ENCODE results near the gene DCLRE1A.

The DCLRE1A gene

DNA sequence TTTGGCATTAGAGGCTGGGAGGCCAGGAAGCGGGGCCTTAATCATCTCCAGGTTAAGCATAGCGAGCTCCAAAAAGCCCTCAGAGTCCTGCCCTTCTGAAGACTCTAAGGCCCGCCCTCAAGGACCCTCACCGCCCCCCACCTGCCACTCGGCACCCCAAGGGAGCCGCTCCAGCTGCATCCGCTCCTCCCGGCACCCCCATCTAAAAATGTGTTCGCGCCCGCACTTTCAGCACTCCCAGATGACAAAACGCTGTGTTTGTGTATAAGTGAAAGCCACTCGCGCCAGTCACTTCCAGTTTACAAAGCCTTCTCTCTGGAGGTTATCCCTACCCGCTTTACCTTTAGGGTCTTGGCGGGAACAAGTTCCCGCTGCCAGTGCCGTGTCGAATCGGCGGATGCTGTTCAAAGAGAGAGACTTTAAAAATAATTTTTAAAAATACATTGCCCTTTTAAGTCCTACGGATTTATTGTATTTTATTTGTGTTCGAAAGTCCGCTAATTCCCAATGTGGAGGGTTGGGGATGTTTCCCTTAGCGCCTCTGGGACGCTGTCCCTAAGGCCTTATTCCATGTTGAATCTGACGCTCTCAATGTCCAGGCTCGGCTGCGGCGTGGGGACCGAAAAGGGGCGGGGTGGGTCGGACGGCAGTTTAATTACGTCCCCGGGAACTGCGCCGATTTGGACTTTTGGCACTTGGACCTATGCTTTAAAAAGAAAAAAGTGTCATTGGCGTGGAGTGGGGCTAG, at the start of gene DCLRE1A, which contains the start of gene NHLRC2:
DCLRE1A (minus strand) TSS at position 70 of the 748 bp plus-strand sequence. CDS start 900 bp downstream, outside the sequence.
NHLRC2 (plus strand) TSS at position 649 of the 748 bp plus-strand sequence. CDS start 212 bp downstream, outside the sequence.
- DNase-seq: peak; percentile 45

- no peak for DNase-seq
Observed at GRCh38 chr10:113899952-113900598, 46.2 kb upstream of the DCLRE1A start.

DNA sequence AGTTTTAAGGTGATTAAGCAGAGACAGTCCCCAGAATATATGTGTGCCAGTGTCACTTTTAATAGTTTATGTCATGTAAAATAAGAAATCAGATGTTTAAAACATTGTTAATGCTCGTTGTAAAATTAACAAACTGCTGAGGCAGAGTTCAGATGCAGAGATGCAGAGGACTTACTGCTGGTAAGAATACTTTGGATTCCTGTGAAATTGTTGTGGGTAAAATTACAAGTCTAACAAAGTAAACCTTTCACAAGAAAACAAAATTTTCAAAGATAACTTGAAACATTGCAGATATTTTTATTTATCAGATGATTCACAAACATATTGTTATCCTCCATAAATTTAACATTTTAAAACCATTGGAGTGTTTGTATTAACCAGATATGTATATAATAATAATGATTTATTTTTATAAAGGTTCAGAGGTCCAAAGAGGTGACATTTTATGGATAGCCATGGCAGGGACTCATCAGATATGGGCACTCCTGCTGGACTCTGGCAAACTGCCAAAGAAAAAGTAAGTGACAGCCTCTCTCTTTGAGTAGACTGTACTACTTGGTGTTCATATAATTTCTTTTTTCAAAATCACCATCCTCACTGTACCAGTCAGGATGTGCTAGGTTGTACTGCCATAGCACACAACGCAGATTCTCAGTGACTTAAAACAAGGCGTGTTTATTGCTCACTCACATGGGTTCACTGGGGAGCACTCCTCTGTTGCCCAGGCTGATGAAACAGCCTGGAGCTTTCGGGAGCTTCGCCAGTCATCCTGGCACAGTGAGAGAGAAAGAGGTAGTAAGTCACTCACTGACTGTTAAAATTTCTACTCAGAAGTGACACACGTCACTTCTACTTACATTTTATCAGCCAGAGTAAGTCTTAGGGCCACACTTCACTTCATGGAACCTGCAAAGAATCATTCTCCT, 44.1 kb upstream of the DCLRE1A start:
- no peak for DNase-seq

DNA sequence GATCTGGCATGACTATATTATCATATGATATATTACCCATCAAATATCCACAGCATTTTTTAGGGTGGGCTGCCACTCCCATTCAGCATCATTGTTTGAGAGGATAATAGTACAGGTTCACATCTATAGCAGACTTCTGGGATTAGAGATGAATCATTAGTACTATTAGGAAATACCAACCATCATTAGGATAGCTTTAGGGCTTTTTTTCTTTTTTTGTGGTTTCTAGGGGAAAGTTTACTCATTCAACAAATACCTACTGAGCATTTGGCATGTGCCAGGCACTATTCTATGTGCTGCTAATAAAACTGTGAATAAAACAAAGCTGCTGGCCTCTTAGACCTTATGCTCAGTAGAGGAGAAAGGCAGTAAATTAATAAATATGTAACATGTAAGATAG, 41.1 kb upstream of the DCLRE1A start:
- no peak for DNase-seq

DNA sequence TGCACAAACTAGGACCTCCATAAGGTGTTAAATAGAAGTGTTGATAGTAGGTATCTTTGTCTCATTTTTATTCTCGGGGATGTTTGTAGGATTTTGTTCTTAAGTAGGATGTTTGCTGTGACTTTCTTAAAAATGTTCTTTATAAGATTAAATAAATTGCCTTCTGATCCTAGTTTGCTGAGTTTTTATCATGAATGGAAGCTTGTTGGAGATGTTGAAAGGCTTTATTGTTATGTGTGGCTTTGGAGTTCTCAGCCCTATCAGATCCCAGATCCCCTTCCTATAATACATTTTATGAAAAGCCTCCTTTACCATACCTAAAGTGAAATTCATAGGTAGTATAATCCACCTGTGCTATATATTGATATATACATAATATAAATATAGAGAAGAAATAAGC, 40.7 kb upstream of the DCLRE1A start:
- no peak for DNase-seq

GRCh38 chr10:113893570-113893969, 39.7 kb upstream of the DCLRE1A start:
- DNase-seq: no peak

DNA sequence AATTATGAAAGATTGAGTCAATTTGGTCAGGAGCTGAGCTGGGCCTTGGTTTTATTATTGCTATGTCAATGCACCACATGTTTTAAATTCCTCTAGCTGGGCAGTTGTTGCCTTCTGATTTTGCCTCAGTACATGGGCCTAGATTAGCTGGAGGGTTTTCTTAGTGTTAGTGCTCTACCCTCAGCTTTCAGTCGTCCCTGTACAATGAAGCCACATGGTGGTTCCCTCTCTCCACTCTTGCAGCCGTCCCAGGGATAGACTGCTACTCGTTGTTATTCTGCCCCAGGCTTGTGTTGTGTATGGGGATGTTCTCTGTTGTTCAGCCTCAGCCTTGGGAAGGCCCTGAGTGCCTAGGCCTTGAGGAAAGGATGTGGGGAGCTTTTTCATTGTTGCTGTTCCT, 37.6 kb upstream of the DCLRE1A start:
- DNase-seq: no peak

- DNase-seq: no peak
Observed at GRCh38 chr10:113890769-113891168, 36.9 kb upstream of the DCLRE1A start.

DNA sequence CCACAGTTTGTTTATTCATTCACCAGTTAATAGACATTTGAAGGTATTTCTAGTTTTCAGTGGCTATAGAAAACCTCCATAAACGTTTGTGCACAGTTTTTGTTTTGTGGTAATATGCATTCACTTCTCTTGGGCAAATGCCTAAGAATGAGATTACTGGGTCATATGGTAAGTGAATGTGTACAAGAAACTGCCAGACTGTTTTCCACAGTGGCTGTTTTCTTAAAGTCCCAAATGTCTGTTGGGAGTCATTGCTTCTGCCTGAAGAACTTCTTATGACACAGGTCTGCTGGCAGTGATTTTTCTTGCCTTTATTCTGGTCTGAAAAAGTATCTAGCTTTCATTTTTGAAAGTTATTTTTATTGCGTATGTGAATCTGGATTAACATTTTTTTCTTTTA, 36.0 kb upstream of the DCLRE1A start:
- no peak for DNase-seq

- no peak for DNase-seq
Observed at GRCh38 chr10:113882240-113882639, 28.4 kb upstream of the DCLRE1A start.

DNA sequence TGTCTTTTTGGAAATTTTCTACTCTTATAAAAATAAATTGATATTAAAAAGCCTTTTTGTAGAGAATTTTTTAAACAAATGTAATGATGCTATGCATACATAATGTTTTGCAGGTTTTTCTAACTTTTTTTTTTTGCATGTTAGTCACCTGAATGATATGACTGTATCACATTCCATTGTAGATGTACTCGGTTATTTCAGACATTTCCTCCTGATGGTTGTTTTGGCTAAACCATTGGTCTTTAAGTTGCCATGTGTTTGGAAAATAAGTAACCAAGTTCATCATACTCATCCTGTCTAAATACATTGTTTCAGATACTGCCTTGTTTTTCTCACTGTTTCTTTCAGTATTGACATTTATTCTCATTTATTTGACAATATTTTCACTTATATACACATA, 26.4 kb upstream of the DCLRE1A start:
- no peak for DNase-seq

- no peak for DNase-seq
Observed at GRCh38 chr10:113879691-113880090, 25.8 kb upstream of the DCLRE1A start.

- no peak for DNase-seq
Observed at GRCh38 chr10:113876461-113876860, 22.6 kb upstream of the DCLRE1A start.

DNA sequence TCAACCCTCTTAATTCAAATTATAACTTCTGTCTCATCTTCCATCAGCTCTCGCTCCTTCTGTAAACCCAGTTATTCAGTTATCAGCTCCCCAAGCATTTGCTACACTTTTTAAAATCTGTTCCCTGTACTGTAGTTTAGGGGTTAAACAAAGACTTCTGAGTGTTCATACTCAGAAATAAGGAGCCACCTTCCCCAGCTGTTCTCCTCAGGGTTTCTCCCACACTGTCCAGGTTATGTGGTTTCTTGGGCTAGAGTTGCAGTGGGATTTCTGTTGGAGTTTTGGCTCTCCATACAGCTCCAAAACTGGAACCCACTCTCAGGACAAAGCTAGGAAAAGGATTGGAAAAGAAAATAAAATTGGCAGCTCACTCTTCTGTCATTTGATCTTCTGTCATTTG, 21.3 kb upstream of the DCLRE1A start:
- no peak for DNase-seq

DNA sequence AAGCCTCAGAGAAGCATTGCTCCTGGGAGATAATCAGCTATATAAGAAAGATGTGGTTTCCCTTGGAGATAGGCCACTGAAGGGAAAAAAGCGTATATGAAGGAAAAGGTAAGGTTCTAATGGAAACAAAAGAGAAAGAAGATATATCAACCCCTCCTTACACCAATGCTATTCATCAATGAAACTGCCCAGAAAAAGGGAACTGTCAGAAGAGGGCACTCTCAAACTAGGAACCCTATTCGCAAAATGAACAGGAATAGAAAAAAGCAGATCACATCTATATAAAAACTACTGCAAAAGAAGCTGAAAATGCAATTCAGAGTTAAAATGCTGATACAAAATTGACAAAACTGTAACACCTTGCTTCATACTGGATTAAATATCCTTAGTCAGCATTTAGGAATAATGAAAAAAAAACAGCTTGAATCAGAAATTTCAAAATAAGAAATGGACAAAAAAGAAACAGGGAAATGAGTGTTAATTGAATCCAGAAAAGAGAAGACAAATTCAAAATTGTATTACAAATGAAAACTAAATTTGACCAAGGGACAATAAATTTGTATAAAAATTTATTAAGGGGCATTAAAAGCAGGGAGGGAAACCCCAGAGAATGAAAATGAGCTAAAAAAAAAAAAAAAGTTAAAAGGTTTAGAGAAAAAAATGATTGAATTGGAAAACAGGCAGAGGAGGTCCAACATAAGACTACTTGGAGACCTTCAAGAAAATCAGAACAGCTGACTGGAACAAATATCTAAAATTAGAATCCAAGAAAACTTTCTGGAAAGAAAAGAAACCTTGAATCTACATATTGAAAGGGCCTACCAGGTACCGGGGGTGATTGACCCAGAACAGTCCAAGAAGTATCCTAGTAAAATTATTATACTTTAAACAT, 18.5 kb upstream of the DCLRE1A start:
- DNase-seq: no peak

DNA sequence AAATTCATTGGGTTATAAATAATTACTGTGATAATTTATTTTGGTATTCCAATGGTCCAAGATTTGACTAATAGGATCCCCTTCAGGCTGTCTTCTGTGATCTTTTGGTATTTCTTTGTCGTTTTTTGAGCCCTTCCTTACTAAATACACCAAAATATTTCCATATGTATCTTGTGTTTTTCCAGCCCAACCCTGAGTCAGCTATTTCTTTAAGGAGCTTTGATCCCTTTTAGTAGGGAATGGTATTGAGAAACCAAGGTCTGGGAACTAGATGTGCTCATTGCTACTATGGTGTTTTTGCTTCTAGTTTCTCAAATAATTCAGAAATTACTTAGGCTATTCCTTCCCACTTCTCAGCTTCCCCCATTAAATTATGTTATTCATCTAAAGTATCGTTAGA, 15.9 kb upstream of the DCLRE1A start:
- no peak for DNase-seq

GRCh38 chr10:113867904-113868303, 14.0 kb upstream of the DCLRE1A start:
- DNase-seq: no peak

DNA sequence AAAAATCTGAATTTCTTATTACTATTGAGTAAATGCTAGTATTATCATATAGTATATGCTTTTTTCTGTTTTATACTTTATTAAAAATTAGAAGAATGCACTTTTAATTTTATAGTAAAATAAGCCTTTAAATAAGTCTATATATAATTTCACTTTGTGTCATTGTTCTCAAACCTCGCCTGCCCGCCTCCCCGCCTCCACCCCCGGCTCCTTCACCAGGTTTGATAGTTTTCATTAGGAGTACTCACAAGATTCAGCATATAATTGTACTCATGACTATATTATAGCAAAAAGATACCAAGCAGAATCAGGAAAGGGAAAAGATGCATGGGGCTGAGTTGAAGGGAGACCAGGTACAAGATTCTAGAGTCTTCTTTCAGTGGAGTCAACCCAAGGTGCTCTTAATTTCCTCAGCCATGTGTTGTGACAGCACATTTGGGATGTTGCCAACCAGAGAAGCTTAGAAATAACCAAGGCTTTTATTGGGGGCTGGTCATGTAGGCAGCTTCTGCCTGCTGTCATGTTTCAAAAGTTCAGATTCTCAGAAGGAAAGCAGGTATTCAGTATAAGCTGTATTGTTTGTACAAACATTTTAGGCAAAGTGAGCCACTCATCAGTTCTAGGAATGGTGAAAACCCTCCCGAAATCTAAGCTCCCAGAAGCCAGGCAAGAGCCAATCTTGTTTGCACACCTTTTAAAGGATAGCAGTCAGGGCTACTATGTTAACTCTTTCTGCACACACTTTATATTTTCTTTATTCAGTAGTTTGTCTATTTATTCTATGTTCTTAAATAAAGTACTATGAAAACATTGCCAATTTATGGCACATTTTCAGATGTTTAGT, 12.9 kb upstream of the DCLRE1A start:
- DNase-seq: no peak

GRCh38 chr10:113865901-113866300, 12.0 kb upstream of the DCLRE1A start:
- no peak for DNase-seq

- DNase-seq: no peak
Observed at GRCh38 chr10:113859261-113859660, 5.4 kb upstream of the DCLRE1A start.

DNA sequence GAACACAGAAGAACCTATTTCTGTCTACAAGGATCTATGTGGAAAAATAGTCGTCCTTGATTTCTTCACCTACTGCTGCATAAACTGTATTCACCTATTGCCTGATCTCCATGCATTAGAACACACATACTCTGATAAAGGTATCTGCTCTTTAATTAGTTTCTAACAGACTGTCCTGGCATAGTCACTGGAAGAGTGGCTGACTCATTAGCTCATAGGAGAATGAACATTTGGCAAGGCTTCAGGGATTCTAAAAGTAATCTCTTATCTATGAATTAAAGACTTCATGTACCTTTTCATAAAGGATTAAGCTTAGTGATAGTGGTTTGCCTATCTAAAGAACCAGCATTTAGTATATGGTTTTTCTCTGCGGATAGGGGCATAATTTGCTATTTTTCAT, 4.7 kb upstream of the DCLRE1A start:
- DNase-seq: no peak
